ENCODE measurements around the gene ZNF532.
"Not testable (repeated sequence)": the region's sequence is repeated elsewhere in the genome, so short reads cannot be mapped to it uniquely, and the experiment has no call there.

Gene ZNF532

DNA sequence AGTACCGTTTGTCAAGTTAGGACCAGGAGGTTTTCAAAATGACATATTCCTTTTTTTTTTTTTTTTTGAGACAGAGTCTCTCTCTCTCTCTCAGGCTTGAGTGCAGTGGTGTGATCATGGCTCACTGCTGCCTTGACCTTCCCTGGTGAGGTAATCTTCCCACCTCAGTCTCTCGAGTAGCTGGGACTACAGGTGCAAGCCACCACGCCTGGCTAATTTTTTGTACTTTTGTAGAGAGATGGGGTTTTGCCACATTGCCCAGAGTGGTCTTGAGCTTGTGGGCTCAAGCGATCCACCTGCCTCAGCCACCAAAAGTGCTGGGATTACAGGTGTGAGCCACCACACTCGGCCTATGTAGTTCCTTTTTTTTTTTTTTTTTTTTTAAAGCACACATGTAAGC, 147.1 kb downstream of the ZNF532 start:
- DNase-seq = no peak

DNA sequence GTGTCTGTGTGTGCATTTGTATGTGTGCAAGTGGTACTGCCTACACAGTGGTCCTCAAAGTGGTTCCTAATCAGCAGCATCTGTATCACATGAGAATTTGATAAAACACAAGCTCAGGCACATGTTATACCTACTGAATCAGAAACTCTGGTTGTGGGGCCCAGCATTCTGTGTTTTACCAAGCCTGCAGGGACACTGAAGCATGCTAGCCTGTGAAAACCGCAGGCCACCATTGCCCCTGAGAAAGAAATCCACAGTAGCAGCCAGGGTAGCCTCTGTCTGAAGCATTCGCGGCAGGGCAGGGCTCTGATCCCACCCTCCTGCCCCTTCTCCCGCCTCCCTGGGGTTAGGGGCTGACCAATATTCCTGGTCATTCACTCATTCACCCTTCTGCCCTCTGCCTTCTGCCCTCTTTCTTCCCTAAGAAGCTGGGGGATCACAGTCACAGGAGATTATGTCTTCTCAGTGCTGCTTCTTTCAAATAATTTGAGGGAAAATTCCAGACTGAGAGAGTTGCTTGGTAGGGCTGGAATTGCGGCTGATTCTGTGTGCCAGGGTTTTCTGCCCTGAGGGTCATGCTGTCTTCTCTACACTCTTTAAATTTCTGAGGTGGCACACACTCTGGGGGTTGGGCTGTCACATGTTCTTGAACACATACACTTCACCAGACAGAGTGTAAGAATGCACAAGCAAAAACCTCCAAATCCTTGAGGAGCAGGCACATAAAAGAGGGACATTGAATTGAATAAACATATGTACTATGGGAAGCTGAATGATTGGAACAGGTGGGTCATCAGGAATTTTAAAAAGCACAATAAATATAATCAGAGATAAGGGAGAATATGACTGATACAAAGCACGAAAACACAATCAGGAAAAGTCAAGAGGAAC, 148.4 kb downstream of the ZNF532 start:
- no peak for DNase-seq

DNA sequence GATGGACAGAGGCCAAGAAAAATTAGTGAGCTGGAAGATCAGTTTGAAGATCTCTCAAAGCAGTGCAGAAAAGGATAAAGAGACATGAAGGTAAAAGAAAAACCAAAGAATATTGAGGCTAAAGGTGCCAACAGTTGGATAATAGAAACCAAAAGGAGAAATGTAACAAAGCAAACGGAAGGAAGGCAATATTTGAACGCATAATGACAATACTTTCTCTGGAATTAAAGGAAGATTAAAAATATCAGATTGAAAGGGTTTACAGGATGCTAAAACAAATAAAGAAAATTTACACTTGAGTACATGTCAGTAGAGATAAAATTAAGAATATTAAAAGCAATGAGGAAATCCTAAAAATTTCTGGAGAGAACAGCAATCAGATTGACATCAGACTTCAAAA, 149.1 kb downstream of the ZNF532 start:
- no peak for DNase-seq

DNA sequence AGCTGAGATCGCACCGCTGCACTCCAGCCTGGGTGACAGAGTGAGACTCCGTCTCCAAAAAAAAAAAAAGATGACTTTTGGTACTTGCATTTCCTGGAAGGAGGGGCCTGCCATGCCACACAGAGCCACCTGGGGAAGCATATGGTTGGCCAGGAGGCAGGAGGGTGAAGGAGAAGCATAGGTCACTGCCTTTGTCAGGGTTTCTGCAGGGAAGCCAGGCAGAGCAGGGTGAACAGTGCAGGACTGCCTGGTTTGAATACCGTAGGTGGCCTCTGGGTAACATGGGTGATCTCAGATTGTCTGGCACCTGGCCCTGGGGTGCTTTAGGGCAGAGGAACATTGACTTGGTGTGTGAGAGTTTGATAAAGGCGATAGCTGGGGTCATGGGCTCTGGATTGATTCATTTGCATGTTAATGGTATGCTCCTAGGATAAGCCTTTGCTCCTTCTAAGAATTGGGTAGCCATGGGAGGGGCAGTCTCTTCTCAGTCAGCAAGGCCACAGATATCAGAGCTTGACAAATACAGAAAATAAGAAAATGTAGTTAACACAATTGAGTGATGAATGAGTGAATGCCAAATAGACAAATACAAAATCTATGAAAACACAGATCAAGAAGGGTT, 151.0 kb downstream of the ZNF532 start:
- DNase-seq = no peak

GRCh38 chr18:59021500-59021899, 156.8 kb downstream of the ZNF532 start:
- DNase-seq = no peak

GRCh38 chr18:59022167-59022945, 157.7 kb downstream of the ZNF532 start:
- DNase-seq = no peak

- no peak for DNase-seq
These were observed 160.2 kb downstream of the ZNF532 start for GRCh38 chr18:59024829-59025228.

- DNase-seq = not testable (repeated sequence)
These were observed 160.9 kb downstream of the ZNF532 start for GRCh38 chr18:59025532-59025931.

DNA sequence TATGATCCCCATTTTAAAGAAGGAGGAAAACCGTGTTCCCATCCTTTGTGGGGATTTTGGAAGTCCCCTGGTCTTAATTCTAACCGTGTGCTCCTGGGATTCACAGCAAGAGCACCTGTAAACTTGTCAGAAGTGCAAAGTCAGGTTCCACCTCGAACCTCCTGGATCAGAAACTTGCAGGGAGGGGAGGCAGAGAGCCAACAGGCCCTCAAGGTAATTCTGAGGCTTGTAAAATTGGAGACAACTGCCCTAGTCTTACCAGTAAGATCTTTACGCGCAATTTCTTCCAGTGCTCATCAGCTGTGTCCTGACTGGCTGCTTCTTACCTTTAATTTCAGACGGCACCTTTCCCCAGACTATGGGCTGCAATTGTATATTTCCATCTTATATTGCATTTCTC, 161.7 kb downstream of the ZNF532 start:
- no peak for DNase-seq

- DNase-seq = no peak
These were observed 162.2 kb downstream of the ZNF532 start for GRCh38 chr18:59026831-59027410.

DNA sequence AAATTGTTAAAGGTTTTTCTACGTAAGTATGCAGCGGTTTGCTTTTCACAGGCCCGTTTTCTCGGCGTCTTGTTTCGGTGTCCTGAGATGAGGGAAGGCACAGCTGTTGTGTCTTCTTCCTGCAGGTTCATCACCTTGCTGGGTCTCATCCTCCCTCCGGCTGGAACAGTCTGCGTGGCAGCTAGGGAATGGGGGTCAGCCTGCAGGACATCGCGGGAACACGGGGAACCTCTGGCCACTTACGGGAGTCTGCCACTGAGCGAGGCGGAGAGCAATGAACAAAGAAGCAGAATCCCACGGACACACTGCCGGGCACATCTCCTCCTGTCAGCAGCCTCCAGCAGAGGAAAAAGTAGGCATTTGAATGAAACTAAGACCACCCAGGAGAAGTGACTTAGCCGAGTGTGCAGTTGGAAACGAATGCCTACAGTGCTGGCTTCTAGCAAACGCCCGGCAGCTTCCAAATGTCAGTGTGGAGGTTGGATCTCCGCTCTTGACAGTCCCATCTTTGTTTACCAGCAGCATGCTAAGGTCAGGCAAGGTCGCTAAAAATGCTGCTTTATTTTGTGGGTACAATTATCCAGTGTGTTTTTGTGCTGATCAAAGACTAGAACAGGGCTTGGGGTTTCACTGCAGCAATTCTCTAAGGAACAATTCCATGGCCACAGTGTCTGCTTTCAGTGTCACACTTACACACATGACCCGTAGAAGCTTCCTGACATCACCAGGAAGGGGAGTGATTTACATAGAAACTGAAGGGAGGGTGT, 165.2 kb downstream of the ZNF532 start:
- no peak for DNase-seq

GRCh38 chr18:59032308-59032707, 167.6 kb downstream of the ZNF532 start:
- DNase-seq = no peak

GRCh38 chr18:59033359-59033758, 168.7 kb downstream of the ZNF532 start:
- no peak for DNase-seq

- no peak for DNase-seq
These were observed 169.3 kb downstream of the ZNF532 start for GRCh38 chr18:59033974-59034373.

DNA sequence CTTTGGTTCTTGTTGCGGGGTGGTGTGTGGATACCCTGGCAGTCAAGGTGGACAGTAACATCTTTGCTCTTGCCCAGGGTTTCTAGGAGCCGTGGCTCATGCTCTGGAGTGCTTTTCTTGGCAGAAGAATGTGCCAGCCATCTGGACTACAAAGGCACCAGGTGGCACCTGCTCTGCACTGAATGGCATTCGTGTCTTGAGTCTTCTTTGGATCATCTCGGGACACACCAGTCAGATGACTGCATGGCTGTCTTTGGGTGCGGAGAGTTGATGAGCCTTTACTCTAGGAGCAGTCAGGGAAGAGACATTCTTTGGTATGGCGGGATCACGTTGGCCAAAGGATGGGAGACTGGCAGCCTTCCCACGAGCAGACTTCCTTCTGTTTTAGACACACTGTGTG, 170.9 kb downstream of the ZNF532 start:
- no peak for DNase-seq
